ENCODE data around the gene FBXO21. TPM values are rescaled to one million over a fixed set of nuclear protein-coding genes. Genes with fewer than 3 reads are reported as not detected.
A peak's percentile ranks its signal among the peaks of the same experiment; 100 is the strongest.
"Not testable (repeated sequence)": the region's sequence is repeated elsewhere in the genome, so short reads cannot be mapped to it uniquely, and the experiment has no call there.

The FBXO21 gene
- total RNA-seq, 1 donor from 2014 or later: 95.0 TPM

GRCh38 chr12:117109943-117110635 is 80.2 kb downstream of the FBXO21 start:
- no peak for DNase-seq (ENCODE audit: low read depth in 2 of 2)

- DNase-seq (ENCODE audit: low read depth in 2 of 2): no peak
These were observed 84.4 kb downstream of the FBXO21 start for GRCh38 chr12:117105902-117106301.

GRCh38 chr12:117104003-117104402 is 86.3 kb downstream of the FBXO21 start:
- not testable (repeated sequence) for DNase-seq (ENCODE audit: low read depth in 2 of 2)

- DNase-seq (ENCODE audit: low read depth in 2 of 2): no peak
These were observed 87.5 kb downstream of the FBXO21 start for GRCh38 chr12:117102800-117103181.

GRCh38 chr12:117101953-117102799 is 88.1 kb downstream of the FBXO21 start:
- no peak for DNase-seq (ENCODE audit: low read depth in 2 of 2)

GRCh38 chr12:117100851-117101673 is 89.2 kb downstream of the FBXO21 start:
- DNase-seq (ENCODE audit: low read depth in 2 of 2): no peak

GRCh38 chr12:117100251-117100650 is 90.0 kb downstream of the FBXO21 start:
- peak in 1 of 2 donors; percentile 31 for DNase-seq (ENCODE audit: low read depth in 2 of 2)

GRCh38 chr12:117098361-117099217 is 91.7 kb downstream of the FBXO21 start:
- no peak for DNase-seq (ENCODE audit: low read depth in 2 of 2)

- DNase-seq (ENCODE audit: low read depth in 2 of 2): no peak
These were observed 92.3 kb downstream of the FBXO21 start for GRCh38 chr12:117098024-117098360.

GRCh38 chr12:117097159-117097558 is 93.1 kb downstream of the FBXO21 start:
- DNase-seq (ENCODE audit: low read depth in 2 of 2): no peak

GRCh38 chr12:117096501-117097042 is 93.7 kb downstream of the FBXO21 start:
- DNase-seq (ENCODE audit: low read depth in 2 of 2): no peak

- not testable (repeated sequence) for DNase-seq (ENCODE audit: low read depth in 2 of 2)
These were observed 95.1 kb downstream of the FBXO21 start for GRCh38 chr12:117095191-117095590.

- no peak for DNase-seq (ENCODE audit: low read depth in 2 of 2)
These were observed 96.2 kb downstream of the FBXO21 start for GRCh38 chr12:117093918-117094630.

GRCh38 chr12:117093431-117093830 is 96.8 kb downstream of the FBXO21 start:
- DNase-seq (ENCODE audit: low read depth in 2 of 2): no peak

GRCh38 chr12:117092886-117093285 is 97.4 kb downstream of the FBXO21 start:
- no peak for DNase-seq (ENCODE audit: low read depth in 2 of 2)

- no peak for DNase-seq (ENCODE audit: low read depth in 2 of 2)
These were observed 97.8 kb downstream of the FBXO21 start for GRCh38 chr12:117092511-117092780.
